Esophagus muscularis mucosa (tissue), 4 donors: Measurements from ENCODE around the gene GRPEL2. TPM values are rescaled to one million over a fixed set of nuclear protein-coding genes. Genes with fewer than 3 reads are reported as not detected.
A peak's percentile ranks its signal among the peaks of the same experiment; 100 is the strongest.

ENCODE experiments used
- DNase-seq: peaks from one replicate; pipeline ENCODE4 v3.0.0-alpha.2; 2017; ENCODE audit errors: extremely low spot score
- H3K27ac ChIP-seq, 4 donors: fragments of 200-600 bp; sonication (generic); replicated peaks in 1 of 4; 1 replicate in 3 of 4; 2 replicates in 1 of 4; pipeline ENCODE4 v1.5.1; 2016 to 2019; ENCODE audit warnings: mild to moderate bottlenecking in 1 of 4
- H3K27me3 ChIP-seq, 4 donors: fragments of 200-600 bp; sonication (generic); one replicate each; pipeline versions ENCODE4 v1.5.1 to v1.6.0; 2016 to 2019
- H3K36me3 ChIP-seq, 4 donors: fragments of 200-600 bp; sonication (generic); one replicate each; pipeline ENCODE4 v1.5.1; 2016 to 2019
- H3K4me1 ChIP-seq, 4 donors: fragments of 200-600 bp; sonication (generic); one replicate each; pipeline ENCODE4 v1.5.1; 2016 to 2019
- H3K4me3 ChIP-seq, 4 donors: fragments of 200-600 bp; sonication (generic); 1 replicate in 2 of 4; 2 replicates in 2 of 4; pipeline ENCODE4 v1.5.1; 2016 to 2019; ENCODE audit warnings: mild to moderate bottlenecking in 4 of 4, moderate library complexity in 1 of 4
- H3K9me3 ChIP-seq, 4 donors: fragments of 200-600 bp; sonication (generic); 1 replicate in 3 of 4; 2 replicates in 1 of 4; pipeline ENCODE4 v1.5.1; 2016 to 2019
- CTCF ChIP-seq, 3 experiments: fragments of 200-600 bp in 2 of 3; fragments of 450-650 bp in 1 of 3; sonication (generic) in 2 of 3; IDR thresholded peaks; one replicate each; pipeline ENCODE4 v1.5.1; 2017 to 2019; ENCODE audit warnings: antibody characterized with exemption in 3 of 3, mild to moderate bottlenecking in 2 of 3, moderate library complexity in 1 of 3
- EP300 ChIP-seq: sonication (generic); formaldehyde crosslinking; IDR thresholded peaks from one replicate; pipeline ENCODE4 v1.6.1; 2017; ENCODE audit warnings: antibody characterized with exemption
- POLR2A ChIP-seq: fragments of 450-650 bp; IDR thresholded peaks from one replicate; pipeline ENCODE4 v1.6.1; 2017; ENCODE audit warnings: antibody characterized with exemption, moderate library complexity, mild to moderate bottlenecking, low read depth
- POLR2AphosphoS5 ChIP-seq, 2 donors: sonication (generic); formaldehyde crosslinking; IDR thresholded peaks; one replicate each; pipeline ENCODE4 v1.6.1; 2017; ENCODE audit warnings: antibody characterized with exemption in 2 of 2
- WGBS: methylation state at CpG from one replicate; pipeline ENCODE4 v1.1.5; 2018; 5-methylcytosine and 5-hydroxymethylcytosine counted together
- intact Hi-C: fragments of 100-400 bp; cut with DNase I; formaldehyde crosslinking; loops from one replicate; pipeline ENCODE4 v1.15.1; 2023
- total RNA-seq, 4 donors: library from RNA; depleted of rRNA; stranded (reverse); fragments of >200 nt; gene quantifications; one replicate each; pipeline versions ENCODE4 v1.1.0 to v1.2.1, GENCODE V29; 2016

Gene GRPEL2
- total RNA-seq, 4 donors from 2014 or later: 7.8 to 14.9 (median 8.7) TPM

GRCh38 chr5:149383399-149383798 is 38.1 kb downstream of the GRPEL2 start:
- TF ChIP-seq POLR2AphosphoS5 (IDR thresholded peaks at IDR 0.05) (peak in 1 of 2 donors; percentile 91), EP300 (peak; percentile 68), CTCF (IDR thresholded peaks at IDR 0.05) (no peak), POLR2A (no peak)

GRCh38 chr5:149386166-149386565 is 40.9 kb downstream of the GRPEL2 start:
- H3K9me3 ChIP-seq: no peaks in the 10 kb centered on the region
- no peaks in the 10 kb centered on the region for H3K36me3 ChIP-seq
- H3K27ac ChIP-seq: peak overlapping the region; percentile 92 to 97 (median 96)
- TF ChIP-seq CTCF (IDR thresholded peaks at IDR 0.05) (no peak), EP300 (peak; percentile 23), POLR2A (no peak), POLR2AphosphoS5 (IDR thresholded peaks at IDR 0.05) (peak in 1 of 2 donors; percentile 72)
- H3K4me3 ChIP-seq: peak overlapping the region; percentile 16 to 55 (median 25)
- H3K4me1 ChIP-seq: peaks cover 82 to 100% (median 94%) of the 10 kb centered on the region in 4 donors
- WGBS: 45% methylated on average over 5 of the region's 5 CpGs
- H3K27me3 ChIP-seq: no peaks in the 10 kb centered on the region
- intact Hi-C loops: loop anchor here (2.0 kb wide), 1 partner anchor 19 kb away; no protein-coding TSS in a partner anchor
- no peak for DNase-seq

More at GRCh38 chr5:149383399-149383798, 38.1 kb downstream of the GRPEL2 start:
- H3K4me1 ChIP-seq: peaks cover 69 to 98% (median 95%) of the 10 kb centered on the region in 4 donors
- 29% methylated on average over 8 of the region's 9 CpGs for WGBS
- DNase-seq: no peak
- H3K27ac ChIP-seq: peak overlapping the region; percentile 92 to 97 (median 96)
- H3K9me3 ChIP-seq: no peaks in the 10 kb centered on the region
- intact Hi-C loops: no loop called here
- H3K4me3 ChIP-seq: peak overlapping the region; percentile 28 to 61 (median 51)
- H3K27me3 ChIP-seq: no peaks in the 10 kb centered on the region
- no peaks in the 10 kb centered on the region for H3K36me3 ChIP-seq

DNA sequence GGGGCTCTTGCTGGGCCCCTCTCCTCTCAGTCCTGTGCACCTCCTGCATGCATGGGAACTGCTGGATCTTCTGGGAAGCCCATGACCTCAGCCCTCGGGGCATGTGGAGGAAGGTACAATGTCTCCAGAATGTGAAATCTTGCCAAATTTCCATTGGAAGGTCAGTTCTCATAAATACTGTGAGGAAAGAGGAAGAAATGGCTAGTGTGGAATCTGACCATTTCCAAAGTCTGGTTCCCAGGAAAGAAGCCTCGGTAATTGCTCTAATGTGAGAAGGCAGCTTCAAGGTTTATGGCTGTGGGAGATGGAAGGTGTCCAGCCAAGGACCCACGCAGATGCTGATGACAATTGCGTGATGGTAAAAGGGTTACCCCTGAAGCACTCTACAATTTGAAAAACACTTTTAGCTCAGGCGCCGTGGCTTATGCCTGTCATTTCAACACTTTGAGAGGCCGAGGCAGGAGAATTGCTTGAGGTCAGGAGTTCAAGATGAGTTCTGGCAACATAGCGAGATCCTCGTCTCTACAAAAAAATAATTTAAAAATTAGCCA is 41.9 kb downstream of the GRPEL2 start:
- TF ChIP-seq CTCF (IDR thresholded peaks at IDR 0.05) (no peak), EP300 (peak; percentile 86), POLR2A (no peak), POLR2AphosphoS5 (IDR thresholded peaks at IDR 0.05) (peak in 1 of 2 donors; percentile 30)
- H3K27ac ChIP-seq: peak overlapping the region; percentile 92 to 97 (median 96)
- H3K36me3 ChIP-seq: no peaks in the 10 kb centered on the region
- 33% methylated on average over 9 of the region's 9 CpGs for WGBS
- peaks cover 72 to 100% (median 94%) of the 10 kb centered on the region in 4 donors for H3K4me1 ChIP-seq
- intact Hi-C loops: loop anchor here (2.0 kb wide), 1 partner anchor 18 kb away; no protein-coding TSS in a partner anchor
- H3K4me3 ChIP-seq: peak overlapping the region in 3 of 4 donors; percentile 0 to 33 (median 20)
- no peaks in the 10 kb centered on the region for H3K9me3 ChIP-seq
- DNase-seq: no peak
- H3K27me3 ChIP-seq: no peaks in the 10 kb centered on the region

DNA sequence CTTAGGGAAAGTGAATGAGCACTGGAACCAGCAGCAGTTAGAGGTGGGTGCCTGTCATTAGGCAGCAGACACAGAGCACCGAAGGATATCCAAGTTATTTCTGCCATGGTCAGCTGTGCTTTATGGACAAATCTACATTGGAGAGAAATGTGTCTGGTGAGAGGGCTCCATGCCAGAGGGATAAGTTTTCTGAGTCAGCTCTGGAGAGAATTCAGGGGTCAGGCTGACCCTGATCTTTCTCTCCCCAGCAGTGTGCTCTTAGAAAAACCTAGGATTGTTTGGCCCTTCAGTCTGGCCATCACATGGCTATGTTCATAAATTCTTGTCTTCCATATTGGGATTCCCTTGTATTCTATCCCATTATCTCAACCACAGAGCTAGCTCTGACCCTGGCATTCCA is 42.7 kb downstream of the GRPEL2 start:
- intact Hi-C loops: loop anchor here (2.0 kb wide), 1 partner anchor 17 kb away; no protein-coding TSS in a partner anchor
- WGBS: 45% methylated on average over 1 of the region's 1 CpG
- Histone ChIP-seq H3K27ac (peak overlapping the region; percentile 92 to 97 (median 96)), H3K4me3 (peak overlapping the region in 3 of 4 donors; percentile 0 to 19 (median 3)), H3K27me3 (no peaks in the 10 kb centered on the region), H3K36me3 (no peaks in the 10 kb centered on the region), H3K4me1 (peaks cover 64 to 100% (median 94%) of the 10 kb centered on the region in 4 donors), H3K9me3 (no peaks in the 10 kb centered on the region)
- DNase-seq: no peak
- TF ChIP-seq EP300 (no peak), POLR2AphosphoS5 (IDR thresholded peaks at IDR 0.05) (peak in 1 of 2 donors; percentile 40), CTCF (IDR thresholded peaks at IDR 0.05) (no peak)
